Natural killer cell (primary cell): ENCODE measurements around the gene ZNF296. TPM values are rescaled to one million over a fixed set of nuclear protein-coding genes. Genes with fewer than 3 reads are reported as not detected.

Experiments used
- ATAC-seq, 3 donors: fragments of 150-1000 bp in 2 of 3; fragments of 200-7000 bp in 1 of 3; cut with Tn5 transposase; 1 replicate in 1 of 3; 2 replicates in 2 of 3; pipeline ENCODE4 v1.10.0; 2021; ENCODE audit warnings: mild to moderate bottlenecking in 2 of 3, moderate library complexity in 2 of 3
- DNase-seq, 2 donors: peaks; one replicate each; pipeline versions ENCODE4 v3.0.0 to v3.0.0-alpha.2; 2013 to 2021; ENCODE audit warnings: mixed read lengths in 1 of 2
- H3K27ac ChIP-seq: one replicate; pipeline ENCODE4 v1.5.1; 2013; ENCODE audit warnings: mild to moderate bottlenecking, low read length
- H3K27me3 ChIP-seq: one replicate; pipeline ENCODE4 v1.6.1; 2013; ENCODE audit warnings: low read length; ENCODE audit not compliant: control insufficient read depth, insufficient read depth
- H3K36me3 ChIP-seq: one replicate; pipeline ENCODE4 v1.6.1; 2013; ENCODE audit warnings: low read length; ENCODE audit not compliant: control insufficient read depth, insufficient read depth
- H3K4me1 ChIP-seq: one replicate; pipeline ENCODE4 v1.6.1; 2013; ENCODE audit warnings: low read length; ENCODE audit not compliant: control insufficient read depth, insufficient read depth
- H3K4me3 ChIP-seq: one replicate; pipeline ENCODE4 v1.5.1; 2013; ENCODE audit warnings: low read length
- H3K9me3 ChIP-seq: one replicate; pipeline ENCODE4 v1.6.1; 2013; ENCODE audit warnings: low read length; ENCODE audit not compliant: control insufficient read depth, insufficient read depth
- H3K27ac Mint-ChIP-seq, 2 donors: one replicate each; pipeline ENCODE4 v1.8.0; 2022; ENCODE audit warnings: mild to moderate bottlenecking in 2 of 2, mixed read lengths in 2 of 2, moderate library complexity in 1 of 2
- H3K27me3 Mint-ChIP-seq, 2 donors: one replicate each; pipeline ENCODE4 v1.8.0; 2022; ENCODE audit warnings: low read depth in 2 of 2, mixed read lengths in 2 of 2
- H3K36me3 Mint-ChIP-seq: one replicate; pipeline ENCODE4 v1.8.0; 2022; ENCODE audit warnings: mixed read lengths
- H3K4me1 Mint-ChIP-seq, 2 donors: one replicate each; pipeline ENCODE4 v1.8.0; 2022; ENCODE audit warnings: mixed read lengths in 2 of 2
- H3K4me3 Mint-ChIP-seq: one replicate; pipeline ENCODE4 v1.8.0; 2022; ENCODE audit warnings: mild to moderate bottlenecking, moderate library complexity, mixed read lengths
- H3K9me3 Mint-ChIP-seq, 2 donors: one replicate each; pipeline ENCODE4 v1.8.0; 2022; ENCODE audit warnings: mixed read lengths in 2 of 2
- CTCF ChIP-seq: fragments of 200-600 bp; IDR thresholded peaks from one replicate; pipeline ENCODE4 v1.8.0; 2022; ENCODE audit warnings: antibody characterized with exemption
- WGBS: methylation state at CpG from one replicate; pipeline ENCODE4 v1.1.7; 2013; ENCODE audit warnings: missing lambda C conversion rate; ENCODE audit not compliant: insufficient coverage; 5-methylcytosine and 5-hydroxymethylcytosine counted together
- intact Hi-C: fragments of 100-400 bp; cut with micrococcal nuclease; formaldehyde crosslinking; loops from one replicate; pipeline ENCODE4 v1.14.2; 2022
- total RNA-seq, 4 donors: library from RNA; stranded (reverse); fragments of 120-200 nt in 1 of 4; gene quantifications; one replicate each; pipeline versions ENCODE4 v1.2.3 to v1.2.4, GENCODE V29; 2013 to 2022

ZNF296 gene
- total RNA-seq, 3 donors from 2014 or later (not counting 1 experiment from before 2014, with no cell fraction given) = 5.1 to 8.0 (median 8.0) TPM

- intact Hi-C loops = loop anchor here (5.0 kb wide), 1 partner anchor 35 kb away; the partner anchor contains the start of gene RELB
- Histone ChIP-seq H3K4me3 (no peak overlapping the region), H3K4me1 (peaks cover 38% of the 10 kb centered on the region), H3K27ac (no peak overlapping the region), H3K36me3 (peaks cover 26% of the 10 kb centered on the region), H3K9me3 (no peaks in the 10 kb centered on the region), H3K27me3 (no peaks in the 10 kb centered on the region)
- H3K36me3 Mint-ChIP-seq = no peaks in the 10 kb centered on the region
- 94% methylated on average over 31 of the region's 37 CpGs for WGBS
- peaks cover 31 to 36% of the 10 kb centered on the region in 2 donors for H3K4me1 Mint-ChIP-seq
- peak overlapping the region; percentile 55 for H3K4me3 Mint-ChIP-seq
- H3K27ac Mint-ChIP-seq = no peak overlapping the region
- DNase-seq (peak in 1 of 2 donors; percentile 30), ATAC-seq (no peak)
- no peaks in the 10 kb centered on the region for H3K9me3 Mint-ChIP-seq
- no peak for TF ChIP-seq CTCF
- no peaks in the 10 kb centered on the region for H3K27me3 Mint-ChIP-seq
Observed at GRCh38 chr19:45037393-45038169, 38.7 kb downstream of the ZNF296 start.

- H3K27ac Mint-ChIP-seq = no peak overlapping the region
- H3K27me3 Mint-ChIP-seq = no peaks in the 10 kb centered on the region
- 98% methylated on average over 6 of the region's 6 CpGs for WGBS
- Histone ChIP-seq H3K36me3 (peaks cover 27% of the 10 kb centered on the region), H3K4me3 (no peak overlapping the region), H3K27ac (no peak overlapping the region), H3K9me3 (no peaks in the 10 kb centered on the region), H3K27me3 (no peaks in the 10 kb centered on the region), H3K4me1 (peaks cover 24% of the 10 kb centered on the region)
- H3K9me3 Mint-ChIP-seq = no peaks in the 10 kb centered on the region
- H3K36me3 Mint-ChIP-seq = no peaks in the 10 kb centered on the region
- peaks cover 20 to 23% of the 10 kb centered on the region in 2 donors for H3K4me1 Mint-ChIP-seq
- ATAC-seq (no peak), DNase-seq (peak in 1 of 2 donors; percentile 23)
- intact Hi-C loops = loop anchor here (5.0 kb wide), 1 partner anchor 33 kb away; the partner anchor contains the start of gene RELB
- TF ChIP-seq CTCF = no peak
- H3K4me3 Mint-ChIP-seq = no peak overlapping the region
Observed at GRCh38 chr19:45035755-45036154, 40.5 kb downstream of the ZNF296 start.

- Histone ChIP-seq H3K9me3 (no peaks in the 10 kb centered on the region), H3K27ac (no peak overlapping the region), H3K27me3 (no peaks in the 10 kb centered on the region), H3K4me1 (no peaks in the 10 kb centered on the region), H3K36me3 (peaks cover 41% of the 10 kb centered on the region), H3K4me3 (no peak overlapping the region)
- Mint-ChIP-seq H3K4me1 (no peaks in the 10 kb centered on the region), H3K4me3 (no peak overlapping the region), H3K27ac (no peak overlapping the region), H3K27me3 (no peaks in the 10 kb centered on the region), H3K36me3 (no peaks in the 10 kb centered on the region), H3K9me3 (no peaks in the 10 kb centered on the region)
- 96% methylated on average over 18 of the region's 18 CpGs for WGBS
- TF ChIP-seq CTCF = no peak
- DNase-seq = no peak
- intact Hi-C loops = no loop called here
- no peak for ATAC-seq
Observed at GRCh38 chr19:45032421-45032820, 43.9 kb downstream of the ZNF296 start.
